HepG2 (cell line): Measurements from ENCODE around the gene EIF2B1. TPM values are rescaled to one million over a fixed set of nuclear protein-coding genes. Genes with fewer than 3 reads are reported as not detected.

Experiments used
- ATAC-seq: fragments of 200-7000 bp; cut with Tn5 transposase; 3 replicates; pipeline ENCODE4 v1.9.1; 2020; ENCODE audit warnings: mild to moderate bottlenecking, moderate library complexity
- BruUV-seq: library from RNA; stranded (reverse); fragments of 400-500 nt; replicated peaks from 2 replicates; lab custom pipeline; 2021; lab: Mats Ljungman, UMichigan
- CTCF ChIA-PET: fragments of 300-600 bp; formaldehyde crosslinking; extraction: SDS; loops from one replicate; lab custom pipeline; 2021; ENCODE audit warnings: low total read pairs, inconsistent platforms, low intra/inter-chr PET ratio; lab: Yijun Ruan, JAX
- POLR2A ChIA-PET: fragments of 350-600 bp; sonication (Branson Sonifier 250); formaldehyde crosslinking; loops from one replicate; lab custom pipeline; 2020; ENCODE audit warnings: antibody characterized with exemption, inconsistent platforms; lab: Yijun Ruan, JAX
- DNase-seq: peaks from one replicate; pipeline ENCODE4 v3.0.0-alpha.2; 2015; ENCODE audit warnings: low spot score
- FAIRE-seq: peaks from 3 replicates; lab custom pipeline; 2011; peaks lifted over from hg19 to GRCh38; lab: Jason Lieb, UNC
- H2AFZ ChIP-seq: one replicate; pipeline ENCODE4 v1.6.1; 2011; ENCODE audit warnings: low read length, inconsistent platforms
- H3K27ac ChIP-seq: fragments of 300-600 bp; 3 replicates; pipeline ENCODE4 v1.8.0; 2011; ENCODE audit warnings: mixed run types, mild to moderate bottlenecking, mixed read lengths, low read length, inconsistent platforms; ENCODE audit not compliant: insufficient read depth; ENCODE audit errors: extremely low read length
- H3K27me3 ChIP-seq, 2 experiments: fragments of 200-600 bp in 1 of 2; 2 replicates in 1 of 2; 3 replicates in 1 of 2; pipeline versions ENCODE4 v1.6.0 to v1.8.0; 2011; ENCODE audit warnings: low read length in 2 of 2, mild to moderate bottlenecking in 2 of 2, moderate library complexity in 2 of 2, inconsistent platforms in 1 of 2; ENCODE audit not compliant: insufficient read depth in 2 of 2, control insufficient read depth in 1 of 2
- H3K36me3 ChIP-seq, 2 experiments: fragments of 200-600 bp in 1 of 2; replicated peaks in 1 of 2; 2 replicates in 1 of 2; 3 replicates in 1 of 2; pipeline versions ENCODE4 v1.5.1 to v1.8.0; 2011; ENCODE audit warnings: low read length in 2 of 2, inconsistent platforms in 1 of 2; ENCODE audit not compliant: insufficient read depth in 2 of 2, control insufficient read depth in 1 of 2
- H3K4me1 ChIP-seq: 2 replicates; pipeline ENCODE4 v1.5.1; 2012; ENCODE audit warnings: low read length, inconsistent platforms; ENCODE audit not compliant: insufficient read depth
- H3K4me2 ChIP-seq: 2 replicates; pipeline ENCODE4 v1.6.0; 2011; ENCODE audit warnings: low read depth, low read length, inconsistent platforms
- H3K4me3 ChIP-seq, 3 experiments: fragments of 200-600 bp in 1 of 3; sonication (generic), shearing (Covaris generic) in 1 of 3; replicated peaks in 1 of 3; 2 replicates each; pipeline ENCODE4 v1.5.1; 2011 to 2016; ENCODE audit warnings: low read length in 3 of 3, inconsistent platforms in 2 of 3, low read depth in 2 of 3, mild to moderate bottlenecking in 2 of 3, control low read depth in 1 of 3, mixed read lengths in 1 of 3; ENCODE audit not compliant: insufficient read depth in 1 of 3
- H3K79me2 ChIP-seq: one replicate; pipeline ENCODE4 v1.6.1; 2011; ENCODE audit warnings: low read length, inconsistent platforms; ENCODE audit not compliant: insufficient read depth
- H3K9ac ChIP-seq: 2 replicates; pipeline ENCODE4 v1.6.0; 2011; ENCODE audit warnings: mild to moderate bottlenecking, low read depth, low read length, inconsistent platforms; ENCODE audit not compliant: insufficient read depth
- H3K9me3 ChIP-seq: 2 replicates; pipeline ENCODE4 v1.5.1; 2012; ENCODE audit warnings: mild to moderate bottlenecking, low read length
- H4K20me1 ChIP-seq: 2 replicates; pipeline ENCODE4 v1.6.0; 2011; ENCODE audit warnings: inconsistent platforms, mild to moderate bottlenecking, low read length, moderate library complexity; ENCODE audit not compliant: insufficient read depth
- FOXC1 ChIP-seq: sonication (generic); formaldehyde crosslinking; IDR thresholded peaks from 2 replicates; pipeline ENCODE4 v1.8.0; 2022; ENCODE audit warnings: mild to moderate bottlenecking, missing genetic modification reagents, borderline replicate concordance
- HNF4A ChIP-seq: sonication (generic); formaldehyde crosslinking; IDR thresholded peaks from 2 replicates; pipeline ENCODE4 v1.4.0; 2020; ENCODE audit warnings: missing genetic modification reagents
- HOXA7 ChIP-seq: sonication (generic); formaldehyde crosslinking; IDR thresholded peaks from 2 replicates; pipeline ENCODE4 v1.8.1; 2022; ENCODE audit warnings: mild to moderate bottlenecking, missing genetic modification reagents, moderate library complexity
- JUNB ChIP-seq: sonication (generic); formaldehyde crosslinking; IDR thresholded peaks from 2 replicates; pipeline ENCODE4 v1.8.0; 2022; ENCODE audit warnings: missing genetic modification reagents, mild to moderate bottlenecking, borderline replicate concordance
- MIER2 ChIP-seq: IDR thresholded peaks from 2 replicates; pipeline ENCODE4 v1.6.1; 2016; ENCODE audit warnings: missing biosample characterization, missing genetic modification reagents
- NR3C1 ChIP-seq: sonication (generic); formaldehyde crosslinking; IDR thresholded peaks from 2 replicates; pipeline ENCODE4 v1.4.0; 2020; ENCODE audit warnings: missing genetic modification reagents
- NRL ChIP-seq: sonication (generic); formaldehyde crosslinking; IDR thresholded peaks from 2 replicates; pipeline ENCODE4 v1.5.0; 2020; ENCODE audit warnings: missing genetic modification reagents, mild to moderate bottlenecking, moderate library complexity, borderline replicate concordance
- PAF1 ChIP-seq: IDR thresholded peaks from 2 replicates; pipeline ENCODE4 v1.6.1; 2016; ENCODE audit warnings: missing genetic modification reagents, missing compliant biosample characterization
- PHF20 ChIP-seq: sonication (generic); formaldehyde crosslinking; IDR thresholded peaks from 2 replicates; pipeline ENCODE4 v1.5.0; 2020; ENCODE audit warnings: mild to moderate bottlenecking, missing genetic modification reagents
- PLRG1 ChIP-seq: fragments of 450-650 bp; conservative IDR thresholded peaks from 2 replicates; pipeline ENCODE4 v1.6.1; 2016
- SETDB1 ChIP-seq: sonication (generic); formaldehyde crosslinking; IDR thresholded peaks from 2 replicates; pipeline ENCODE4 v1.5.1; 2020; ENCODE audit warnings: missing genetic modification reagents, mild to moderate bottlenecking, borderline replicate concordance
- SNAPC4 ChIP-seq: sonication (generic); formaldehyde crosslinking; IDR thresholded peaks from 2 replicates; pipeline ENCODE4 v1.4.0; 2020; ENCODE audit warnings: mild to moderate bottlenecking, missing genetic modification reagents
- ZNF639 ChIP-seq: conservative IDR thresholded peaks from 2 replicates; pipeline ENCODE4 v1.6.1; 2018; ENCODE audit warnings: missing genetic modification reagents
- ZNF670 ChIP-seq: sonication (generic); formaldehyde crosslinking; IDR thresholded peaks from 2 replicates; pipeline ENCODE4 v1.8.0; 2022; ENCODE audit warnings: mild to moderate bottlenecking, missing genetic modification reagents, borderline replicate concordance
- ZNF747 ChIP-seq: sonication (generic); formaldehyde crosslinking; IDR thresholded peaks from 2 replicates; pipeline ENCODE4 v1.8.1; 2023; ENCODE audit warnings: missing genetic modification reagents, mild to moderate bottlenecking, borderline replicate concordance
- ZSCAN12 ChIP-seq: sonication (generic); formaldehyde crosslinking; IDR thresholded peaks from 2 replicates; pipeline ENCODE4 v1.9.0; 2021; ENCODE audit warnings: mild to moderate bottlenecking, missing genetic modification reagents
- WGBS: methylation state at CpG from one replicate; pipeline ENCODE4 v1.1.6; 2017; ENCODE audit warnings: low lambda C conversion rate; 5-methylcytosine and 5-hydroxymethylcytosine counted together
- in situ Hi-C: cut with HindIII; loops from 2 replicates; pipeline ENCODE4 v1.10.0; 2017; ENCODE audit warnings: low pct_unique_long_range_greater_than_20kb; ENCODE audit not compliant: extremely low pct_ligation_motif_present
- intact Hi-C: fragments of 100-400 bp; cut with micrococcal nuclease; formaldehyde crosslinking; loops from one replicate; pipeline ENCODE4 v1.10.0; 2022; ENCODE audit not compliant: unreplicated experiment
- polyA plus RNA-seq, 8 experiments: library from polyadenylated mRNA; depleted of rRNA in 3 of 8; stranded (reverse) in 7 of 8; unstranded in 1 of 8; fragments of >200 nt; fragmentation: Illumina TruSeq in 4 of 8; extraction: Trizol in 4 of 8; gene quantifications; 2 replicates each; pipeline versions ENCODE4 v1.2.1 to v1.2.3, GENCODE V29; 2011 to 2016; ENCODE audit warnings: low read depth in 4 of 8, missing spikeins in 1 of 8, mixed read lengths in 1 of 8; ENCODE audit not compliant: insufficient read depth in 1 of 8
- total RNA-seq, 5 experiments: library from RNA; depleted of rRNA; stranded (reverse); fragments of >200 nt; fragmentation: Illumina TruSeq; extraction: Trizol; gene quantifications; 2 replicates each; pipeline ENCODE4 v1.2.3, GENCODE V29; 2016; ENCODE audit warnings: low read depth in 1 of 5

Gene EIF2B1
- total and polyA plus RNA-seq, 2 of the 13 experiments (the other 11 are each of a cell fraction or from before 2014, with no cell fraction given), result 18.7 to 37.4 TPM

GRCh38 chr12:123675436-123675835 is 42.0 kb upstream of the EIF2B1 start:
- no peaks in the 10 kb centered on the region for H3K79me2 ChIP-seq
- ChIA-PET POLR2A (no interaction called here), CTCF (no interaction called here)
- H3K4me2 ChIP-seq, result no peak overlapping the region
- DNase-seq (no peak), FAIRE-seq (no peak), ATAC-seq (no peak)
- in situ Hi-C loops (no loop called here), intact Hi-C loops (no loop called here)
- no peak overlapping the region for H2AFZ ChIP-seq
- H3K27ac ChIP-seq, result no peak overlapping the region
- H3K27me3 ChIP-seq, result no peaks in the 10 kb centered on the region
- H3K4me3 ChIP-seq, result no peak overlapping the region
- peaks cover 5% of the 10 kb centered on the region in 2 experiments; a peak in 3 of 5 replicates for H3K36me3 ChIP-seq
- peaks cover 7% of the 10 kb centered on the region for H3K4me1 ChIP-seq
- no TSS peak for BruUV-seq
- 100% methylated on average over 1 of the region's 1 CpG for WGBS
- no peaks in the 10 kb centered on the region for H4K20me1 ChIP-seq
- no peaks in the 10 kb centered on the region for H3K9me3 ChIP-seq
- no peak overlapping the region for H3K9ac ChIP-seq
- TF ChIP-seq ZNF670 (CRISPR knock-in tag) (no peak), NRL (CRISPR knock-in tag) (no peak), ZNF747 (CRISPR knock-in tag) (no peak), SETDB1 (CRISPR knock-in tag) (no peak), JUNB (CRISPR knock-in tag) (no peak), PHF20 (CRISPR knock-in tag) (no peak), SNAPC4 (CRISPR knock-in tag) (no peak), PAF1 (no peak), NR3C1 (no peak), PLRG1 (no peak), ZNF639 (no peak), FOXC1 (CRISPR knock-in tag) (no peak), MIER2 (CRISPR knock-in tag) (no peak), ZSCAN12 (CRISPR knock-in tag) (no peak), HNF4A (no peak), HOXA7 (CRISPR knock-in tag) (no peak)
